GM18508 (cell line): ENCODE data around the gene CCDC34.

Experiments
- ATAC-seq: cut with Tn5 transposase; IDR thresholded peaks from one replicate; pipeline ENCODE4 v1.9.1; 2021; ENCODE audit warnings: moderate number of reproducible peaks; ENCODE audit not compliant: insufficient read depth, unreplicated experiment

Gene CCDC34

DNA sequence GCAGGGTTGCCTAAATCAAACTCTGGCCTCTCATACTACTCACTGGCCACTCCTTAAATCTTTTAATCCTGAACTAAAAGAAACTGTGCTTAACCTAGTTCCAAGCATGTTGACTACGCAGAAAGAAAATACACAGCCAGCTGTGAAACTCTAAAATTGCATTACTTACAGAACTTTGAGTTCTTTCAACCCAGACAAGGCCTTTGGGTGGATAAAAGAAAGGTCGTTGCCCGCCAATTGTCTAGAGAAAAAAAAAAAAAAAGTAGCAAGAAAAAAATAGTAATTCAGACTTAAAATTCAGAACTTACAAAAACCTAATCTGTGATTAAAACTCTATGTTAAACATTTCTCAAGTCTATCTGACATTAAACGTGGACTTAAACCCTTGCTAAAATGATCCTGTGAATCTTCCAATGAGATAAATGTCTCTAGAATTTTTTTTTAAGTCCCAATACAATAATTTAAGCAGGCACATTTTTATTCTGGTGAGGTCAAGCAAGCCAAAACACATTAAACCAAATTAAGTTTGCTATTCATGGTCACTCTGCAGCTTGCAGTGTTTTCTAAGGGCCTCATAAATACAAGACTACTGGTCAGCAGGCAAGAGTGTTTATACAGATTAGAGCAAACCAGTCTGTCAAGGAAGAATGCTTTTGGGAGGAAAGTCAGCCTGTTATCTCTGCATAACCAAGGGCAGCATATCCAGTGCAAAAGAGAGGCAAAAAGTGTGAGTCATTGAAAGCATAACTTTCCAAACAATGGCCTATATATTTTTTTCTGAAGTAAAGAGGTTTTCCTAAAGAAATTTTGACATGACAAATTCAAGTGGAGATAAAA is 29.5 kb upstream of the CCDC34 start:
- no peak for ATAC-seq

DNA sequence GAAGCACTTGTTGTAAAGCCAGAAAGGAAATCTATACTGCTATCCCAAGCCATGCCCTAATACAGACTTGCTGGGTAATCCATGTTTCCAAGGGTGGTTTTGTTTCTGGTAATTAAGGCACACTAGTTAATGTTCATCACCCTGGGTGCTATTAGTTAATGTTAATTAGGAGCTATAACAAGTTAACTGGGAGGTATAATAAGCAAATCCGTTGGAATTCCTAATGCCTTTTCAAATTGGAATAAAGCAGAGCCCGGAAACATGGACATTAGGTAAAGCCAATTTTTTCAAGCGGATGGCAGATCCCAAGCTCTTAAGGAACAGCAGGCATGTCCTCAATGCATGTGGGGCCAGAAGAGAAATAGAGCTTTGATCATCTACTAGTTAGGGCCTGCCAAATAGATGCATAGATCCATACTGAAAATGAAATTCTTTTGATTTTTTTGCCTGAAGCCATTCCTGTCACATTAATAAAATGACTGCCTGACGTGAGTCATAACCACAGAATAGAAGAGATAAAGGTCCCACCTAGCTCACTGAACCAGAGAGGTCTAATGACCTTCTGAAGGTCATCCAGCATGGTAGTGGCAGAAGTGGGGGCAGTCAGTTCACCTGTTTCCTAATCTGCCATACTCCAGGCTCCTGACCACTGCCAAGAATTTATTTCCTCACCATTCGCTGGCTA is 28.5 kb upstream of the CCDC34 start:
- no peak for ATAC-seq

DNA sequence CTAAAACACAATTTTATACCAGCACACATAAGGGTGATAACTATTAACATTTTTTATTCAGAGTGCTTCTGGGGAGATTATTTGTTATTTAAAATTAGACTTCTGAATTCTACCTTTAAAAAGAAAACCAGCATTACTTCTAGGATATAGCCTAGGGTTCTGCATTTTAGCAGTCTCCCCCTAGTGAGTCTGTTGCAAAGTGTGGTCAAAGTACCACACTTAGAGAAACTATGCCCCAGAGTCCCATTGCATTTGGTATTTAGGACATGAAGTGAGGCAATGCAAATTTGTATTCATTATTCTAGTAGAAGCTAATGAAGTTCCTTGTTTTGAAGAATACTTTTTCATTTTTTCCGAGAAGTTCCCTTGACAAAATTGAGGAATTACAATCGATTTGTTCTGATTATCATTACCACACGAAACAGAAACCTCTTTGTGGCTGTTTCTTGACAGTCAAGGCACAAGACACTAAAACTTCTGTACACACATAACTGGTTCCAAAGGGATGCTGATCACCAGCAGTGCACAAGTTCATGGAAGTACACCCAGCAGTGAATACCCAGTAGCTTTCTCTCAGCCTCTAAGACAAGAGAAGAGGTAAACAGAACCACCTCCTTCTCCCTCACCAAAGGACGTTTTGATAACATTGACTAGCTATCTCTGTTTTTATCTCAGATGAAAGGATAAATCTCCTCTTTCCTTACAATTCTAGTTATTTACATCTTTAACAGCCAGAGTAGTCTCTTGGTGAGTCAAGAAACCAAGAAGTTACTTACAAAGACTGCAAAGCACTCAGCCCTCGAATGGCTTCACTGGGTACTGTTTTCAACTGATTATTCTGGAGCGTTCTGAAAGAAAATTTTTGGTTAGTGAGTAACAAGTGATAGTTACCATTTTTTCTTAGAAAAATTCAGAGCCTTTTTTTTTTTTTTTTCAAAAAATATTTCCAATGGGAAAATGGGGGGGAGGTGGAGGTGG is 27.6 kb upstream of the CCDC34 start:
- ATAC-seq, result no peak

DNA sequence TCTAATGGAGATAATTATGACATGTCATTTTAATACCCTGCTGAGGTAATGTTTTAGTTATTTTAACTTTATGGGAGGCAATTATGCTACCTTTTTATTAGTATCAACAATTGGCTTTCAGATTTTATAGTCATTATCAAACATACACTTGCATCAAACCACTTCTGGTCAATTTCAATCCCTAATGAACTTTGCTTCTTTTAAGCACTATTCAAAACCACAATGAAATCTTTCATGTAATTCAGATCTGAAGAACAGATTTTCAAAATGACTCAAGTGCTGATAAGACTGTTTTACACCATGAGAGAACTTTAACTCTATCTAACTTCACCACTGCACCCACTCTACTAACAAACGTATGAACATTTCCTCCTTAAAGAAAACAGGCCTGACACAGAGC is 25.9 kb upstream of the CCDC34 start:
- no peak for ATAC-seq

DNA sequence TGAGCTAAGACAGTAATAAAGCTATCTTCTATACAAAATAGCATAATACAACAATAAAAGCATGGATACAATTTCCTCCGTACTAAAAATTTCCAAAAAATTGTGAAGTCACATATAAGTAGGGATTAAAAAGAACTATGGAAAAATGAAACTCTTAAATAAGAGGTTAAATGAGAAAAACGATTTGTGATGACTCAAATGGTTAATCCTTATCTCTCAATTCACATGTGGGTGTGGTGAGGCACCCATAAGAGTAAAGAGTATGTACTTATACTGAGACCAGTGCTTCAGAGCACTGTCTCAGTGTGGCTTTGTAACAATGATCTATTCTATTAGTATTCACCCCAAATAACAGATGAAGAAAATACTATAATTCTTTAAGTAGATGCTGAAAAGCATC is 25.0 kb upstream of the CCDC34 start:
- ATAC-seq, result no peak

DNA sequence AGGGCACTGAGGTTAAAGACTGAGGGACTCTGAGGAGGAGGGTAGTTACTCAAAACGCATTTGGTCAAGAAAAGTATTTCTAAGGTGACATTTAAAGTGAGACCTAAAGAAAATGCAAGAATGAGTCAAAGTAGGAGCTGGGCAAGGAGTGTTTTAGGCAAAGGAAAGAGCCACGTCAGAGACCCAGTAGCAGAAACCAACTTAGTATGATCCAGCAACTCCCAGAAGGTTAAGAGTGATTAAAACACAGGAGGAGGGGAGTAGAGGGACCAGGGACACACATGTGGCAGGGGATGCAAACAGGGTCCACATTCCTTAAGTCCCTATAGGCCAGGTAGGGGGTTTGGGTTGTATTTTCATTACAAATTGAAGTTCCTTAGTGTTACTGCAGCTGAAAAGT is 24.3 kb upstream of the CCDC34 start:
- ATAC-seq, result no peak

DNA sequence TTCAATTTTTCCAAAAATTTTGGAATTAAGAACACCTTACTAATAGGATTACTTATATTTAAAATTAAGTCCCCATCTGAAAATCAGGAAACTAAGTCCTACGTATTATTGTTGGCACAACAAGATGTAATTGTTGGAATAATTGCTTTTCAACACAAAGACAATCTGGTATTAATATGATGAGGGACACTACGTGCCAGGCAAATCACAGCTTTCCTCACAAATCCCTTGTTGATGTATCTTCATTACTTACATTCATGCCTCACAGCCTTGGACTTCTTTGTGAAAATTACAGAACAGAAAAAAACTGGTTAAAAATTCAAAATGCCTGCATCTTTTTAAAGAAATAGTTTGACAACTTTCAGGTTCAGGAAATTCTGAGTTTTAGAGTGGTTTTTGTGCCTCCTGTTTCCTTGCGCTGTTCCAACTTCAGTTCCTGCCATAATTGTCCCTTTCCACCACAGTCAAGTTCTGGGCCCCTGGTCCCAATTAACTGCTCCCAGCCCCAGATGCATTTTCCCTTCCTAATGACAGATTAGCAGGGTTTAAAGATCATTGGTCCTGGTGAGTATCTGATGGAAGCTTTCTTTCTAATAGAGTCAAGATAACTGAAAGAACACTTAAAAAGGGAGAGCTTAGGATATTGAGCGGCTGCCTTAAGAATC is 23.3 kb upstream of the CCDC34 start:
- ATAC-seq, result no peak

DNA sequence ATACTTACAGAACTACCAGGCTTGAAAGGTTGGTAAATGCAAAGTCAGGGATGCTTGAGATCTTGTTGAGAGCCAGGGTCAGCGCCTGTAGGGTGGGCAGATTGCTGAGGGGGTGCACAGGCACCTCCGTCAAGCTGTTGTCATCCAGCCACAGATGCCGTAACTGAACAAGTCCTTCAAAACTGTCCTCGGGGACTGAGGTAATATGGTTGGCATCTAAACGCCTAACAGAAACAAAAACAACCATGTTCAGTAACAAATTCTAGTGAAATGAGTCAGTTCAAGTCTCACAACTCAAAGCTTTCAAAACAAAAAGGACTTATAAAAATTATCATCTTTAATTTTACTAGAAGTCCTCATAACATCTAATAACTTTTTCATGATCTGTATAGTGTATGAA is 22.2 kb upstream of the CCDC34 start:
- ATAC-seq, result no peak

DNA sequence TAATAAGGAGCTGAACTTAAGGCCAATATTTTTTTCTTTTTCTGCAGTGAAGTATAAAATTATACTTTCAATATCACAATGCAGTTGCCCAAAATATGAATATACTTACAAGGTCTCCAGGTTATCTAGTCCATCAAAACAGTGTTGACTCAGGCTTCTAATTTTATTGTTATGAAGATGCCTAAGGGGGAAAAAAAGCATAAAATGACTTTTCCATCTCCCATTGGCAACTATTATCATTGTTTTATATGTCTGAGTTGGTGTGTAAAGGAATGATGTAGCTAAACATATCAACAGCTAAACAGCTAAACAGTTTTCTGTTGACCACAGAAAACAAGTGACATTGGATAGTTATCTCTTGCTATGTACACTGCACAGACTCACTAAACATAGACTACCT is 21.2 kb upstream of the CCDC34 start:
- ATAC-seq, result no peak

DNA sequence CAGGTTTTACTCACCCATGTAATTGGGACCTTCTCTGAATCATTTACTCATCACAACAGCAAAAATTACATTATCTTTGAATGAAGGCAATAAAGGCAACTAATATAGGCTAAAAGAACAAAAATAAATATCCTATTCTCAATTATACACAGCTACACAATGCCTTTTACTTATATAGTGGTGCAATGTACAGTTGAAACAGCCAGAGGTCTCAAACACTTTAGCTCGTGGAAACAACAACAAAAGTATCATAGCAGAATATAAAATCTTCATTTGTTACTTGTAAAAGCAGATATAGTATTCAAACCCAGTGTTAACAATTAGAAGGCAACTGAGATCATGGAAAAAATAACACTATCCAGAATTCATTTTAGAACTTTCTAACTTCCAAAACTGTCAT is 20.6 kb upstream of the CCDC34 start:
- ATAC-seq, result no peak

DNA sequence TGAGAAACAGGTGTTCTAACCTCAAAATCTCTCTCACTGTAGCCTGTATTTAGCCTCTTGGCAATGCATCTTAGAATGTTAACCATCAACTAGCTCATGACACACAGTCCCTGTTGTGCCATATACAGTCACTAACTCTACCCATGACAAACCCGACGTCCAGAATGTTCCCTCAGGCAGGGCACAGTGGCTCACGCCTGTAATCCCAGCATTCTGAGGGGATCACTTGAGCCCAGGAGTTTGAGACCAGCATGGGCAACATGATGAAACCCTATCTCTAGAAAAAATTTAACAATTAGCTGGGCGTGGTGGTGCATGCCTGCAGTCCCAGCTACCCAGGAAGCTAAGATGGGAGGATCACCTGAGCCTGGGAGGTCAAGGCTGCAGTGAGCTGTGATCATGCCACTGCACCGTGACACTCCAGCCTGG is 18.2 kb upstream of the CCDC34 start:
- no peak for ATAC-seq

DNA sequence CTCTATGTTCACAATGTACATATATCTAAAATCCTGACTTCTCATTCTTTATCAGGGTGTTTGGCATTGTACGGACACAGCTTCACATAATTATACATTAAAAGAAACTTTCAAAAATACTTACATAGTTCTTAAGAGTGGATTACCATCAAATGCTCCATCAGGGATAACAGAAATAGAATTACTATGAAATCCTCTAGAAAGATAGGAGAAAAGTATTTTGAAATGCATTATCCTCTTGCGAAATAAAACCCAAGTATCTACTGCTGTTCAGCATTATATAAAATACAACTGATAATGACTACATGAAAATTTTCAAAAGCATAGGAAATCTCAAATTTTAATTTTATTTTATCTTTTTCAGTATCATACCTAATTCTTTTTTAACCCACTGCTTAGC is 17.8 kb upstream of the CCDC34 start:
- ATAC-seq, result no peak

DNA sequence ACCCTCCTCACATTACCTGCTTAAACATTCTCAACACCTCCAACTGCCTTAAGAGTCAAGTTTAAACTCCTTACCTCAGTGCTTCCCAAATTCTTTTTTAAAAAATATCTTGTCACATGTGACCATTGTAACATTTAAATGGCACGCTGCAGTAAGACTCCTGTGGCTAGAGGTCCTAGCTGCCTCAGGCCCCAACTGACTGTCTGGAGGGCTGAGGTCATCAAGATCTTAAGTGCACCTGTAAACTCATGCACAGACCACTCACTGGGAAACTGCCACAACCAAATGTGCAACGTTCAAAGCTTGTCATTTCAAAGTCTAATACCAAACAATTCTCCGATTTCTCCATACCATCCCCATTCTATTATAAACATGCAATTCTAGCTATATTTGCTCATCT is 16.4 kb upstream of the CCDC34 start:
- ATAC-seq, result no peak

DNA sequence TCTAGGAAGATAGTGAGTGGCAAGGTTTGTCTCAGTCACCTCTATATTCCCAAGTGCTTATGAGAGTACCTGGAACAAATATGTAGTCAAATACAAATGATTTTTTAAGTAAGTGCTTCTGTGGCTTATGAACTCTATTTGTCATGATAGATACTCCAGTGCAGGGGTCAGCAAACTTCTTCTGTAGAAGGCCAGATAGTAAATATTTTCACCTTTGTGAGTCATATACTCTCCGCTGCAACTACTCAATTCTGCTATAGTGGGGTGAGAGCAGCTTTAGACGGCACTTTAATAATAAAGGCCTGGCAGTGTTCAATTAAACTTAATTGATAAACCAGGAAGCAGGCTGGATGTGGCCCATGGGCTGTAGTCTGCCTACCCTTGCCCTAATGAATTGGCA is 12.4 kb upstream of the CCDC34 start:
- no peak for ATAC-seq

DNA sequence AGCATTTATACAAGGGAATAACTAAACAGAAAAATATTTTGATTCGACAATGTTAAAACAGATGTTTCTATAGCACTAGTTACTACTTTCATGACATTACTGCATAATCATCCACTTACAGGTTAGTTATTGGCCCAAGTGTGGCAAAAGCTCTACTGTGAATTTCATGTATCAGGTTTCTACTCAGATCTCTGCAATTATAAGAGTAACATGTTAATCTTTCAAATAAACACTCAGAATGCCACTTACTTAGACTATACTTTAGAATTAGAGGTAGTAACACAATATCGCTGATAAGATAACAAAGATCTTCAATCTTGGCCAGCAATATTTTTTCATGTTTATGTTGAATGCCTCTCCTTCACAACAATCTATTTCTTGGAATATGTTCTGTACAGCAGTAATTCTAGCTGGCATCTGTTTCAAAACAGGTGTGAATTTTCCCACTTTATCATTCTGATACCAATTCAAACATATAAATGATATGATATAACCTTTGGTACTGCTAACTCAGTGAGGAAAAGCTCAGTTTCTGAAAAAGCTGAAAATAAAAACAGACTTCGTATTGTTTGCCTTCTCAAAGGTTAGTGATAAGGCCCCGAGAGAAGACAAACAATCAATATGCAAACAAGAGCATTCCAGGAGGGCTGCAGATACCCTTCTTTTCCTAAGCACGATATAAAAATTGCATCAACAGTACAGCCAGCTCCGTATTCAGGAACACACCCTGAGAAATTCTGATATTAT is 11.0 kb upstream of the CCDC34 start:
- ATAC-seq, result no peak

DNA sequence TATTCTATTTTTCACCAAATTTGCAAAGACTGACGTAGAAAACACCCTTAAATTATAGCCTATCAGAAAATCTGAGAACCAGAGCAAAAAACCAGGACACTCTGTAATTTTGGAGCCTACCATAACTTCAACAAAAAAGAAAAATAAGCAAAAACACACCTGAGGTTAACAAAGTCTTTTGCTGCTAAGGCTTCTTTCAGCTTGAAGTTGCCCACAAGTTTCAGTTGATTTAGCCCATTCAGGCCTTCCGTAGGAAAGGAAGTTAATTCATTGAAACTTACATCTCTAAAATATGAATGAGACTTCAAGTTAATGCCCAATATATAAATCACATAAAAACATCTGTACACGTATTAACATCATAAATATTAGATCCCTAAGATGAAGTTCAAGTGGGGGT is 10.4 kb upstream of the CCDC34 start:
- no peak for ATAC-seq

DNA sequence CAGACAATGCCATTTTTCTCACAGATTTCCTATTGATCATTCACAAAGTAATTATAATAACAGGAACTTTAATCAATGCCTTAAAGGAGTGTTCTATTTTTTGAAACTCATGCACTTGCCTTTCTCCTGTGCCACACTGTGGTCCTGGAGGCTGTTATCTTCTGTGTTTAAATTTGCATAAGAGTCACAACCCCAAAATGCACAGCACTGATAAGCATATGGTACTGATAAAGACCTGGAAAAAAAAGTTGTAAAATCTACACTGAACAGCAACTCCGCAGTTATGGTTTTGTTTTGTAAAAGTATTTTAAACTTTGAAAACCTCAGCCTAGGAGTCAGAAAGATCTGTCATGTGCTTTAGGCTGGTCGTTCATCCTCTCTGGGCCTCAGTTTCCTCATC is 9.1 kb upstream of the CCDC34 start:
- no peak for ATAC-seq

DNA sequence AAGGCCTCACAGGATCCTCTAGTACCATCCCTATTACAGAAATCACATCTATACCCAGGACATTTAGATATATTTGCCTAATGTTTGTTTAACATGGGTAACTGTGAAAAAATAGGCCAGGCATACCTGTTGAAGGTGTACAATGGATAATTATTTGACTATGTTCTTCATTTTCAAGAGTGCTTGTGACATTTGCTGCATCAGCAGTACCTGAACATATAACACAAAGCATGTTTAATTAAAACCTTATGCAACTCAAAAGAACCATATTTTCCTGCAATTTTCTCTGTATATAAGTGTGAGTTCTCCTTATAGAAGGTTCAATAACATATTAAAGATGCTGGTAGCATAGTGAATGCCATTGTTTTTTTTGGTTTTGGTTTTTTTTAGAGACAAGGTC is 8.5 kb upstream of the CCDC34 start:
- no peak for ATAC-seq

DNA sequence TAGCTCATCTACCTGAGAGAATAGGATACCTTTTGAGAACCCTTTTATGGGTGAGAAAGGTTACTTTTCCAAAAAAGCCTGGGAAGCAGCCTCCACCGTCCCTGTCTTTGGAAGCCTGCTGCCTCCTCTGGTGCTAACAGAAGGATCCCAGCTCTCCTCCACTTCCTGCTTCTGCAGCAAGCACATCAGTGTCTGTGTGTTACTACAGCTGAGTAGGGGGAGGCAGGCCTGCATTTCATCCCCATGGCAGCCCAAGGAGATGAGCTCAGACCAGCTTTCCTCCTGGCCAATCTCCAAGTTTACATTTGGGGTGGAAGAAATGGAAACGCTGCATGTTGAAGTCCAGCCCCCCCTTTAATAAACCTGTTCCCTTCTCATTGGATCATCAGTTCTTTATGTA is 7.4 kb upstream of the CCDC34 start:
- no peak for ATAC-seq

DNA sequence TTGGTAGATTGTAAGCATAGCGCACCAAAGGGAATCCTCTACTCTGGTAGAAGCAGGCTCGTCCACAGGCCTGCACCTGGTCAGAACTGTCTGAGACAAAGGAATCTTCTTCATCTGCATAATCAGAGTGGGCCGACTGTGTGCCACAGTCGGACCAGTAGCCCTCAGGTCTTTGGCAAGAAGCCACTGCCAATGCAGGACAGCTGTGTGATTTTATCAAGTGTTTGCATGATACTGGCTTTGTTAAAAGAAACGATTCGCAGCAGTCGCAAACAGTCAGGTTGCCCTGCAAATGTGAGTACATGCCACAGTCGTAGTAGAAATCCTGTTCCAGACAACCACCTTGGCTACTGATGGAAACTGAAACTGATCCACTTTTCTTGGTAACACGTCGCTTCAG is 4.9 kb upstream of the CCDC34 start:
- ATAC-seq, result no peak
